ENCODE data around the gene CRKL.
"Not testable (repeated sequence)": the region's sequence is repeated elsewhere in the genome, so short reads cannot be mapped to it uniquely, and the experiment has no call there.

The CRKL gene

GRCh38 chr22:20916916-20917810 lies at the start of gene CRKL:
TSS of gene CRKL (plus strand) at chr22:20917407. CDS start at chr22:20917935, 528 bp downstream.
- peak; percentile 98 for DNase-seq (ENCODE audit: low spot score)

- DNase-seq (ENCODE audit: low spot score), result no peak
These were observed 48.9 kb upstream of the CRKL start for GRCh38 chr22:20868025-20868962.

GRCh38 chr22:20869234-20869633 lies 48.0 kb upstream of the CRKL start:
- DNase-seq (ENCODE audit: low spot score), result no peak

GRCh38 chr22:20873214-20873613 lies 44.0 kb upstream of the CRKL start:
- DNase-seq (ENCODE audit: low spot score), result no peak

- DNase-seq (ENCODE audit: low spot score), result no peak
These were observed 41.9 kb upstream of the CRKL start for GRCh38 chr22:20875296-20875695.

- no peak for DNase-seq (ENCODE audit: low spot score)
These were observed 39.5 kb upstream of the CRKL start for GRCh38 chr22:20877715-20878114.

GRCh38 chr22:20881231-20881630 lies 36.0 kb upstream of the CRKL start:
- peak; percentile 86 for DNase-seq (ENCODE audit: low spot score)

- DNase-seq (ENCODE audit: low spot score), result no peak
These were observed 35.1 kb upstream of the CRKL start for GRCh38 chr22:20881869-20882815.

GRCh38 chr22:20882855-20883254 lies 34.4 kb upstream of the CRKL start:
- no peak for DNase-seq (ENCODE audit: low spot score)

- no peak for DNase-seq (ENCODE audit: low spot score)
These were observed 32.8 kb upstream of the CRKL start for GRCh38 chr22:20884454-20884853.

GRCh38 chr22:20885017-20885556 lies 32.1 kb upstream of the CRKL start:
- no peak for DNase-seq (ENCODE audit: low spot score)

- peak; percentile 81 for DNase-seq (ENCODE audit: low spot score)
These were observed 31.5 kb upstream of the CRKL start for GRCh38 chr22:20885557-20886323.

GRCh38 chr22:20887375-20887774 lies 29.8 kb upstream of the CRKL start:
- peak; percentile 39 for DNase-seq (ENCODE audit: low spot score)

GRCh38 chr22:20889025-20889704 lies 28.0 kb upstream of the CRKL start:
- DNase-seq (ENCODE audit: low spot score), result no peak

- DNase-seq (ENCODE audit: low spot score), result no peak
These were observed 27.2 kb upstream of the CRKL start for GRCh38 chr22:20889904-20890540.

GRCh38 chr22:20890975-20891374 lies 26.2 kb upstream of the CRKL start:
- DNase-seq (ENCODE audit: low spot score), result no peak

- not testable (repeated sequence) for DNase-seq (ENCODE audit: low spot score)
These were observed 19.5 kb upstream of the CRKL start for GRCh38 chr22:20897737-20898136.

GRCh38 chr22:20899827-20900423 lies 17.3 kb upstream of the CRKL start:
- no peak for DNase-seq (ENCODE audit: low spot score)
